Stimulated activated CD8-positive, alpha-beta memory T cell treated with anti-CD3 and anti-CD28 coated beads, Interleukin-7, amount 100 ng/mL, for 4 hours (primary cell): Measurements from ENCODE around the gene MME.

Experiments
- DNase-seq, 2 donors: peaks; one replicate each; pipeline ENCODE4 v3.0.0-alpha.2; 2020; ENCODE audit warnings: low read depth in 2 of 2

The MME gene

GRCh38 chr3:155079746-155080487 lies at the start of gene MME:
Gene MME, plus strand, starts transcription at chr3:155080319. Its CDS starts 3,849 bp downstream, at chr3:155084168.
- DNase-seq = no peak

DNA sequence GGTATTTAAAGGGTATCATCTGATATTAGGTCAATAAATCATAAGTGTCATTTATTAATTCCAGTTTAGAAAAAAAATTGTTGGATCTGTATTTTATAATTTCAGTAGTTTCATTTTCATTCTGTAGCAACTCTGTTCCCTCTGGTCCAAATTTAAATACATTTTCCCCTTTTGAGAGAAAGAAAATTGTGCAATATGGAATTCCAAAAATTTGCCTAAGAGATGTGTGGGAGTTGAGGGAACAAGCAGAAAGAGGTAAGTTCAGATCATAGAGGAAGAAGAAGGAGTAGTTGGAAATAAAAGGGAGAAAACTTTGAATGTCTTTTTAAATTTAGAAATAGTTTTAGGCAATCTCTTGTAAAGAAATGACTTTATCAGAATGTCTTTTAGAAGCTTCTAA lies 48.9 kb upstream of the MME start:
- DNase-seq = no peak

GRCh38 chr3:155032918-155033317 lies 47.2 kb upstream of the MME start:
- no peak for DNase-seq

DNA sequence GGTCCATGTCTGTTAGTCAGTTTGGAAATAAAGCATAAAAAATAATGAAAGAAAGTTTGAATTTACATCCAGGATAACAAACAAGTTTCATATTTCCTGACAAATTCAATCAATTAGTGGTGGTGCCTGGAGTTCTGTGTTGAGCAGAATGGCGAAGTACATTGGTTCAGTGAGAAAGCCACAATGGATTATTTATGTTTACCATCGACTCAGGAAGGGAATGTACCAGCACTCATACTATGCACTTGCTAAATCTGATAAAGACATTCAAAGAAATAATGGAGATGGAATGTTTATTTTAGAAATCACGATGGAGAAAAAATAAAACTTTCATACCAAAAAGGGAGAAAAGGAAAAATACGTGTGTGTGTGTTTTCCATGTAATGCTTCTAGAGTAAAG lies 45.3 kb upstream of the MME start:
- DNase-seq = no peak

GRCh38 chr3:155035553-155035952 lies 44.6 kb upstream of the MME start:
- no peak for DNase-seq

- no peak for DNase-seq
These were observed 42.5 kb upstream of the MME start for GRCh38 chr3:155037508-155038202.

GRCh38 chr3:155038203-155038554 lies 41.9 kb upstream of the MME start:
- no peak for DNase-seq

DNA sequence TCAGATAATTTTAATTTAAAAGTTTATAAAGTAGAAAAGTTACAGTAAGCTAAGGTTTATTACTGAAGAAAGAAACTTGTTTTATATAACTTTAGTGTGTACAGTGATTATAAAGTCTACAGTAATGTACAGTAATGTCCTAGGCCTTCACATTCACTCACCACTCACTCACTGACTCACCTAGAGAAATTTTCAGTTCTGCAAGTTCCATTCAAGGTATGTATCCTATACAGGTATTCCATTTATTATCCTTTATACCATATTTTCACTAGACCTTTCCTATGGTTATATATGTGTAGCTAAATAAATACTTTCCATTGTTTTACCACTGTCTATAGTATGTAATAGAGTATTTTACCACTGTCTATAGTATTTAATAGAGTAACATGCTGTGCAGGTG lies 33.2 kb upstream of the MME start:
- DNase-seq = no peak

- DNase-seq = no peak
These were observed 32.4 kb upstream of the MME start for GRCh38 chr3:155047672-155048071.

DNA sequence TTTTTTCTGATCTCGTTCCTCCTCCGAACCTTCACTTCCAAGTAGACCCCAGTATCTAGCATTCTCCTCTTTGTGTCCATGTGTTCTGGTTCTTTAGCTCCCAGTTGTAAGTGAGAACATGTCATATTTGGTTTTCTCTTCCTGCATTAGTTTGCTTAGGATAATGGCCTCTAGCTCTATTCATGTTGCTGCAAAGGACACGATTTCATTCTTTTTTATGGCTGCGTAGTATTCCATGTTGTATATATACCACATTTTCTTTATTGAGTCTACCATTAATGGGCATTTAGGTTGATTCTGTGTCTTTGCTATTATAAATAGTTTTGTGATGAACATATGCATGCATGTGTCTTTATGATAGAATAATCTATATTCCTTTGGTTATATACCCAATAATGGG lies 30.2 kb upstream of the MME start:
- DNase-seq = no peak

DNA sequence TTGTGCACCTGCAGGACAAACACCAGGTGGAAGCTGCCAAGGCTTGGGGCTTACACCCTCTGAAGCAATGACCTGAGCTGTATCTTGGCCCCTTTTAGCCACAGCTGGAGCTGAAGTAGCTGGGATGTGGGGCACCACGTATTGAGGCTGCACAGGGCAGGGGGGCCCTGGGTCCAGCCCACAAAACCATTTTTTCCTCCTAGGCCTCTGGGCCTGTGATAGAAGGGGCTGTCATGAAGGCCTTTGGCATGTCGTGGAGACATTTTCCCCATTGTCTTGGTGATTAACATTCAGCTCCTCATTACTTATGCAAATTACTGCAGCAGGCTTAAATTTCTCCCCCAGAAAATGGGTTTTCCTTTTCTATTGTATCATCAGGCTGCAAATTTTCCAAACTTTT lies 27.6 kb upstream of the MME start:
- DNase-seq = no peak

- DNase-seq = no peak
These were observed 26.4 kb upstream of the MME start for GRCh38 chr3:155053756-155054155.

DNA sequence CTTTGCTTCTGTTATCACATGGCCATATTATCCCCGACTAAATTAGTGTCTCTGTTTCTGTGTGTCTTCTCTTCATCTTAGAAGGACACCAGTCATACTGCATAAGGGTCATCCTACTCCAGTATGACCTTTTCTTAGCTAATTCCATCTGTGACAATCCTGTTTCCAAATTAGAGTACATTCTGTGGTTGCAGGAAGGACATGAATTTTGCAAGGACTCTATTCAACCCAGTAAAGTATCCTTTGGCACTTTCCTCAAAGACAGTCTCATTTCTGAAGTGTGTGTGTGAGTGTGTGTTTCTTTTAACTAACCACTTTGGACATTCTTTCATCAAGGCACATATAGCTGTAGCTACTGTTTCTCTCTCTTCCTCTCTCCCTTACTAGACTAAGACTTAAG lies 15.2 kb upstream of the MME start:
- DNase-seq = no peak

DNA sequence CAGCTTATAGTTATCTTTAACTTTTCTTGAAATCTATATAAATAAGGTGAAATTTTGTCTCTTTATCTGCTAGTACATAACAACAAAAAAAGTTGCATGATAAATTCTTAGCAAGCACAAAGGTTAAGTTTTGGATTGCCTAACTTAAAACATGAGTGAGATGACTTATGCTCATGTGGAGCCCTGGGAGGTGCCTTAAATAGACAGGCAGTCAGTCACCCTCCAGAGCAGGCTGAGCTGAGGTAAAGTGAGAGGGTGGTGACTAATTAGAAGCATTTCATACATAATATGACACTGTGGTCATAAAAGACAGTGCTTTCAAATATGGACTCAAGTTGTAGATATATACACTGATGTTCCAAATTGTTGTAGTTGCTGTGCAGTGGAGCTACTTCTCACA lies 14.6 kb upstream of the MME start:
- no peak for DNase-seq

DNA sequence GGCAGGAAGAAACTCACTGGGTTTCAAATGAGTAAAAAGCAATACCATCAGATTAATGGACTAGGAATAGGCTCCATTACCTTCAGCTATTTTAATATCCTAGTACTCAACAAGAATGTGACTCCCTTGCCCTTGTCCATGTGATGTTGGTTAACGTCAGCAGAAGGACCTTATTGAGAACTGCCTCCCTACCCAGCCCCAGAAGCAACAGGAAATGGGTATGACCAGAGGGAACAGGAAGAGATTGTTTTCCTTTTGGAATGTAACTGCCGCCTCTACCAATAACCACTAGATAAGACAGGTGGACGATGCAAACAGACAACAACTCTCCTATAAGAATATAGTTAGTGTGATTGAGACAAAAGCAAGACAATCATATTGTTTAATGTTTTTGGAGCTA lies 10.4 kb upstream of the MME start:
- DNase-seq = no peak

DNA sequence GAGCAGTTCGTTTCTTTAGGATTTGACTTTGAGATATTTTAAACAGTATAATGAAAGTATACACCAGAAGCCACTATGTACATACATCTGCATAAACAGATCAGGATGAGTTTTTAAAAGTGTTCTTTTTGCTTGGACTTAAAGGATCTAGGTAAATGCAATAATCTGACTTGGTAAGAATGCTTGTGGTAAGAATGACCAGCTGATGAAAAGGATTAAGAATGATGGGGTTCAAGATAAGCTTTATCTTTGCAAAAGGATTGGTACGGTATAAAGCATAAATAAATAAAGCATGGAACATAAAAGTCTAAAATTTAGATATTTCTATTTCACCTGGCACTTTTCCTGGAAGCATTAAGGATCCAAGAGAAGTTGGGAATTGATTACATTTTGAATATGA lies 9.8 kb upstream of the MME start:
- no peak for DNase-seq

DNA sequence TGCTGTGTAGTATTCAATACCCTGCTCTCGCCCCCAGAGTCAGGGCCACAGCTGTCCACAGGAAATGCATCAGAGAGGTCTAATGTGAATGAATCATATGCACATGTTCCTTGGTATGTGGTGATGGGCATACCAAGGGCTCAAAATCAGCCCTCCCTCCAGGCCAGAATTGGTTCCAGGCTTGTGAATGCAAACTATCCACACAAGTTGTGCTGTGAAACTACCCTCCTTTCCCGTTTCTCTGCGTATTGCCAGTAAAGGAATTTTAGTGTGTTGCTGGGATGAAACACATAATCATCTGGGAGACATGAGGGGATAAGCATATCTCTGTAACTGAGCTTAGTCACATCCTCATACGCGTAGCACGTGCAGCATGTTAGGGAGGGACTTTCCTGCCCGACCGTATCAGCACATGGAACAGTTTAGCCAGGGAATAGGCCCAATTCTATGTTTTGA lies 9.2 kb upstream of the MME start:
- DNase-seq = no peak

GRCh38 chr3:155075200-155075599 lies 4.9 kb upstream of the MME start:
- DNase-seq = no peak

DNA sequence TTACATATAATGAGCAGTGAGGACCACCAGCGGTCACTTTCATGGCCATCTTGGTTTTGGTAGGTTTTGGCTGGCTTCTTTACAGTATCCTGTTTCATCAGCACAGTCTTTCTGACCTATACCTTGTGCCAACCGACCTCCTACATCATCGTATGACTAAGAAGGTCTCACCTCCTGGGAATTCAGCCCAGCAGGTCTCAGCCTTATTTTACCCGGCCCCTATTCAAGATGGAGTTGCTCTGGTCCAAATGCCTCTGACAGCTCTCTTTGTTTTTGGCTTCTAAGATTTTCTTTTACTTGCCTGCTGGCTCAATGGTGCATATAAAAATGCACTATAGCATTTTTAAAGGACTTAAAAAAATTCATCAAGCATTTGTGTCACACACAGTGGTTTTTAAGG lies 3.2 kb upstream of the MME start:
- DNase-seq = no peak

DNA sequence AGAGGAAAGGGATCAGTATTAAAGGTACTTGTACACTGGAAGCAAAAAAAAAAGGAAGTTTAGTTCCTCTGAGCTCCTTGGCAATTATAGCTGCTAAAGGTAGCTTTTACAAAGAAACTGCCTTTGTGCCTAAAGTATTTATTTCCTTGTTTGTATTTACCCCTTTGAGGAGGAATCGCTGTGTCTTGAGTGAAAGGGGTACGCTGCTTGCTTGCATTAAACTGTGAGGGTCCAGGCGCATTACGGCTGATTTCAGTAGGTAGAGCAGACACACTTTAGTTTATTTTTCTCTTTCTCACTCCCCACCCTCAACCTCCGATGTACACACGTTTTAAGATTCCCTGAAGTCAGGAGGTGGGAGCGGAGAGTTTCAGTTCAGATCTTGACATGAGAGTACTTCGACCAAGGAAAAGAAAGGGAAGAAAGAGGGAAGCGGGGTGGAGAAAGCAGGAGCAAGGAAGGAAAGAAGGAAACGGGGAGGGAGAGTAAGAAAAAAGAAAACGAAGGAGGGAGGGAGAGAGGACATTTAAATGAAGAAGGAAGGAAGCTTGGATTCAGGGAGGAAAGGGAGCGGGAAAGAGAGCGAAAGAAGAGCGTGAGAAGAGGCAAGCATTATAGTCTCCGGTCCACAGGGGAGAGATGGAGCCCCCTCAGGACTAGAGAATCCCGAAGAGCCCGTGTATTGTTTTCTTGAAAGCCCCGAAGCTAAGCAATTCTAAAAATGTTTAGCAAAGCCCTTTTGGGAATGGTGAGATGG lies 1.2 kb upstream of the MME start:
- DNase-seq = no peak

DNA sequence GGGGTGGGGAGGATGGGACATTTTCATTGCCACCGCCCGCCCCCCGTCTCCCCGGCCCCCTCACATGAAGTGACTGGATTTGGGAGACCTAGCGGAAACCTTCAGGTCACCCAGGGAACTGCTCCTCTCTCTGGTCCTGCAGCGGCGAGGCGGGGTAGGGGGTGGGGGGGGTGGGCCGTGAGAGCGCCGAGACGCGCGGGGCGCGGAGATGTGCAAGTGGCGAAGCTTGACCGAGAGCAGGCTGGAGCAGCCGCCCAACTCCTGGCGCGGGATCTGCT lies 712 bp upstream of the MME start:
- DNase-seq = no peak

- DNase-seq = no peak
These were observed 573 bp downstream of the MME start for GRCh38 chr3:155080692-155081091.

DNA sequence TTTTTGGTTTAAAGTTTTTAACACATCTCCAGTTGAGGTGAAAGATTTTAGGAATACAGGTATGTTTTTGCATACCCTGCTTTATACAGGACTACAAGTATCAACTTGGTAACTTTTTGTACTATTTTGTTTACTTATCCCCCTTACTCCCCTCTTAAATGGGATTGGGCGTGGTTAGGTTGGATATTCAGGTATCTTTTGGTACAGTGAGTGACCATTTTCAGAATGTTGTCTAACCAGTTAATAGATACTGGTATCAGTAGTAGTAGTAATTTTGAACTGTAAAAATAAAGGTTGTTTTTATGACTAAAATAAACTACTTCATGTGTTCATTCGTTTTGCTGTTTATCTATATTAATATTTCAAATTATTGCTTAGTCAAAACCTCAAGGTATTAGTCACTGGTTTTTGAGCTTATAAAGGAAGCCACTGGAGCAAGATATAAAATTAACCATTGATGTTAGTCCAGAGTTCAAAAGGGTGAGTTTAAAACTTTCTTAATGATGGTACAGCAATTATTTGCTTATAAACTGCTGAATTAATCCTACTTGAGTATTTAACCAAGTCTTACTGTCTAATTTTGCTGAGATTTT lies 3.3 kb downstream of the MME start:
- no peak for DNase-seq
